ENCODE results near the gene SVEP1.

The SVEP1 gene

GRCh38 chr9:110521206-110521605 is 58.3 kb downstream of the SVEP1 start:
- no peak for DNase-seq (ENCODE audit: low spot score)

DNA sequence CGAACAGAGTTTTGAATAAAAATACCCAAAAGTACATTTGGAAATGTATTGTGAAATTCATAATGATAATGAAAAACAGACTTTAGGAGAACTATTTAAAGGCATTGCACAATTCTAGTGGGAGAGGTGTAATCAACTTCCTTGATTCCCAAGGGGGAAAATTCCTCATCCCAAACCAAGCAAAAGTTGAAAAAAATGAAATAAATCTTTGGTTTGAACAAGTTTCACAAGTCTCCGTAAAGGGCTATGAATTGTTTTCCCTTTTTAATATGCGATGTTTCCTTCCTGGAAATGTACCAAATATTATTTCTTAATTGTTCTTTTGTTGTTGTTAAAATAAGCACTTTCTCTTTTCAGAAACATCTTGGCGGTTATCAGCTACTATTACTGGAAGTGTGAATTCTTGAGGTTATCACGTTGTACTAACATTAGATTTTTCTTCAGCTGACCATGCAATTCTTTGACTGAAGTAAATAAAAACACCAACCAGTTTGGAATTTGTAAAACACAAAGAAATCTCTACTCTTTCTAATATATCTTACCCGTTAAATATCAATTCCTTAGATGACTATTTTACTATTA is 59.3 kb downstream of the SVEP1 start:
- DNase-seq (ENCODE audit: low spot score), result no peak

DNA sequence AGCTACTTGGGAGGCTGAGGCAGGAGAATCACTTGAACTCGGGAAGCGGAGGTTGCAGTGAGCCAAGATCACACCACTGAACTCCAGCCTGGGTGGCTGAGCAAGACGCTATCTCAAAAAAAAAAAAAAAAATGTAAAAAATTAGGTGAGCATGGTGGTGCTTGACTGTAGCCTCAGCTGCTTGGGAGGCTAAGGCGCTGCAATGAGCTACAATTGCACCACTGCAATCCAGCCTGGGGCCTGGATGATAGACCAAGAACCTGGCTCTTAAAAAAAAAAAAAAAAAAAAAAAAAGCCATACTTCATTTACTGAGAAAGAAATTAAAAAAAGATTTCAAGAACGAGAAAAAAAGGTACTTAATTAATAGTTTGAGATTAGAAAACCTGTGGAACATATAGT is 62.1 kb downstream of the SVEP1 start:
- no peak for DNase-seq (ENCODE audit: low spot score)

DNA sequence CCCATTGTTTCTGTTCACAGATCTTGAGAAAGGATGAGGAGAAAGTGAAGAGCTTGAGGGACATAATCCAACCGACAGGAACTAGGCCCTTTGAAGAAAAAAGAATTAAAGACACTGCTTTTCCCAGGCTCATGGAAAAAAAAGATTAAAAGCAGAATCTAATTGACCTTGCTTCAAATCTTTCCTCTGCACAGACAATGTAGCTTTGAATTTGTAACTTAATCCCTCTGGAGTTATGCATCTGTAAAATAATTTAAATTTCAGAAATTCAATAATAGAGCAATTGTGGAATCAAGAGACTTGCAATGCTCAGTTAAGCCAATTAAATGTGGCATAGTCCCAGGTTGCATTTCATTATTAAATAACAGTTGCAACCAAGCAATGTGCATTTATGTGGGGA is 64.6 kb downstream of the SVEP1 start:
- no peak for DNase-seq (ENCODE audit: low spot score)

GRCh38 chr9:110512817-110513216 is 66.7 kb downstream of the SVEP1 start:
- no peak for DNase-seq (ENCODE audit: low spot score)

GRCh38 chr9:110509792-110510191 is 69.7 kb downstream of the SVEP1 start:
- DNase-seq (ENCODE audit: low spot score), result no peak

DNA sequence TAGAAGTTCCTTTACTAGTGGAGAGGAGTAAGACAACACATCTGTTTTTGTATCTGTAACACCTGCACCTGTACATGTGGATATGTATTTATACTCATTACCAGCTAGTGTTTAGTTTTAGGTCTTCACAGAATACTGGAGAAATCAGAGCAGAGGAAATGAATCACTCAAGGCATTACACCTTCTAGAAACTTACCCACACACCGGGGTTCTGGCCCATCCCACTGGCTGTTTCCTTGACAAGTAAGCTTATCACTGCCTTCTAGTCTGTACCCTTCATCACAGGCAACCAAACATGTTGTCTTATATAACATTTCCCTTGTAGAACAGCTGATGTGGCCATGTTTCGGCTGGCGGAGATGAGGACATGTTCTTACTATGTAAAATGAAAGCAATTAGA is 76.7 kb downstream of the SVEP1 start:
- DNase-seq (ENCODE audit: low spot score), result no peak

GRCh38 chr9:110499608-110500007 is 79.9 kb downstream of the SVEP1 start:
- DNase-seq (ENCODE audit: low spot score), result no peak

DNA sequence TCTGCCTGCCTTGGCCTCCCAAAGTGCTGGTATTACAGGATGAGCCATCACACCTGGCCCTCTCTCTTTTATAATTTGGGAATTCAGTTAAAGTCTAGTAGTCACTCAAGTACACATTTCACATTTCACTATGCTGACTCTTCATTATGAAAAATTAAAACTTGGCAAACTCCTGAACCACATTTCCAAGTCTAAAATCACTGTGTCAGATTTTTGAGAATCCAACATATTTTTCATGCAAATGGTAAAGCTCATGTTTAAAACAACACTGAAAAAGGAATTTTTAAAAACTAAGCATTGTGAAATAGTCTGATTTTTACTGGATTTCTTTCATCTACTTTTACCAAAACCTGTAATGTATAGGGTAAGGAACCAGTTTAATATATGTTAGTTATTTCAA is 92.3 kb downstream of the SVEP1 start:
- DNase-seq (ENCODE audit: low spot score), result no peak

DNA sequence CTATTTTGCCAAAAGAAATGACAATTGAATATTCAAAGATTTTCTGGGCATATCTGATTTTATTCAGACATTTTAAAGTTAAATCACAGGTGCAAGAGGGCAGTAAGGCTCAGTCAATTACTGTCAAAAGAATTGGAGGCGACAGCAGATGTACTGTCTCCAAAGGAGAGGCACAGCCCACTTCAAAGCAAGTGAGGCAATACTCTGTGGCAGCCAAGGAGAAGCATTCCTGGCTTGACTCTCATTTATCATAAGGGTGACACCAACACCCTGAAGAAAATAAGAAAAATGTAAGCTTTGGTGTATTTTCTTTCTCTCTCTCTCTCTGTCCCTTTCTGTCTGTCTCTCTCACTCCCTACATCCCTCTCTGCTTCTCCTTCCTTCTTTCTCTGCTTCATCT is 93.3 kb downstream of the SVEP1 start:
- no peak for DNase-seq (ENCODE audit: low spot score)

GRCh38 chr9:110479481-110479880 is 100.1 kb downstream of the SVEP1 start:
- no peak for DNase-seq (ENCODE audit: low spot score)

GRCh38 chr9:110476251-110476650 is 103.3 kb downstream of the SVEP1 start:
- DNase-seq (ENCODE audit: low spot score), result no peak

GRCh38 chr9:110472111-110472510 is 107.4 kb downstream of the SVEP1 start:
- no peak for DNase-seq (ENCODE audit: low spot score)

- no peak for DNase-seq (ENCODE audit: low spot score)
Measured at GRCh38 chr9:110468950-110469349, 110.6 kb downstream of the SVEP1 start.

DNA sequence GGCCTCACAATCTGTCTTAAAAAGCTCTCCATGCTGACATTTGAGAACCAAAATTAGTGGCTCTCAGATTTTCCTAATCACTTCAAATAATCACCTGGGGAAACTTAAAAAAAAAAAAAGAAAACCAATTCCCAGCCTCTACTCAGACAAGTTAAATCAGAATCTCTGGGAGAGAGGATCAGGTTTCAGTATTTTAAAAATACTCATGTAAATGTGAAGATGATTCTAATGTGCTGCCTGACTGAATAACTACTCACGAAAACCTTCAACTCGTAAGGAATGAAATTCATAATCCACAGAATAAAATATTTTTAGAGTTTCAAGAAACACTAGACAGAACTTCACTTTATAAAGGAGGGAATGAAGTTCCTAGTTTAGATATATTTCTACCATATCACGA is 114.4 kb downstream of the SVEP1 start:
- no peak for DNase-seq (ENCODE audit: low spot score)

DNA sequence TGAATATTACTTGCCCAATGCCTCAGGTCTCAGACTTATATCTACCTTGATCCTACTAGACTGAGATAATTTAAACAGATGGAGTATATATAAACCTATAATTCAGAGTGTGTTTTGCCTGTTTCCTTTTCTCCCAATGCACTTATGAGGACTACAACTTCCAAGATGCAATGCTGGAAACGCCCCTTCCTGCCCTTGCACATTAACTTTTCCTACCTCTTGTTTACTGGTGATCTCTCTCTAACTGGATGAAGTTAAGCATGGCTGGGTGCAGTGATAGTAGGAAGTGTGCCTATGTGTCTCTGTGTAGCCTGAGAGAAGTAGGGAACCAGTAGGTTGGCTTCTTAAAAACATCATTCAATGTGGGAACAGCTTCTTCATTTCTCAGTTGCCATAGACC is 115.2 kb downstream of the SVEP1 start:
- no peak for DNase-seq (ENCODE audit: low spot score)

- DNase-seq (ENCODE audit: low spot score), result no peak
Measured at GRCh38 chr9:110463499-110463898, 116.0 kb downstream of the SVEP1 start.

DNA sequence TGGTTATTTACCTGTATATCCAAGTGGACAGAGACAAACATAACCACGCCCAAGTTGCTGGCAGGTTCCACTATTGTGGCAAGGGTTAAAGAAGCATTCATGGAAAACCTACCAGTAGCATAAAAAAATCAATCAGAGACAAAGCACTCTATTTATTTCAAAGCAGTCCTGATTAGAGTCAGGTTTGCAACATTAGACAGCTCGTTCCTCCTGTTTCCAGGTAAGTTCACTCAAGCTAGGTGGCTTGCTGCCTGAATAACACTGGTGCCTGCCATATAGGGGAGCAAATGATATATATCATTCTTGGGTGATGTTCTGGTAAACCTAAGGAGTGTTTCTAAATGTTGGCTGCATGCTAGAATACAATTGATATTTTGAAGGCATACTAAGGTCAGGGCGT is 122.3 kb downstream of the SVEP1 start:
- no peak for DNase-seq (ENCODE audit: low spot score)

GRCh38 chr9:110456681-110457080 is 122.9 kb downstream of the SVEP1 start:
- DNase-seq (ENCODE audit: low spot score), result no peak

- no peak for DNase-seq (ENCODE audit: low spot score)
Measured at GRCh38 chr9:110455860-110456259, 123.7 kb downstream of the SVEP1 start.

DNA sequence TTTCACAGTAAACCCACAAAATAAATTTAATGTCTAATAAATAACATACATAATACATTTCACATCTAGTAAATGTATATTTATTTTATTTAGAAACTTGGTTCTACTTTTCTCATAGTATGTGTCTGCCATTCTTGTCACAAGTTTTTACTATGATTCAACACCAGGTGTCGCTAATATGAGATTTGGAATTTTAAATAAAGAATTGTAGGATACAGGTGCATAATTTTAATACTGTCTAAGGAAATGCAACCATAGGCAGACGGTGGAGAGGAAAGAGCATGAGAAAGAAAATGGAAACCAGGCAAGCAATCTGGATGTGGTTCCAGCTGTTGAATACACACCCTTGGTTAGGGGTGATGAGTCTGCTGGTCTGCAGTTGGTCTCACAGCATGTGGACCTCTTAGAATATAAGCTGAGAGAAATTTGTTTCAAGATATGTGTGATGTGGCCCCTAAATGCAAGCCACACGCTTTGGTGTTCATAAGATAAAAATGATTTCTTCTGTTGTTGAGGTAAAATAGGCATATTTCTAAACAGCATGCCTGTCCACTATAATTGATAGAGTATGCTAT is 127.2 kb downstream of the SVEP1 start:
- no peak for DNase-seq (ENCODE audit: low spot score)

DNA sequence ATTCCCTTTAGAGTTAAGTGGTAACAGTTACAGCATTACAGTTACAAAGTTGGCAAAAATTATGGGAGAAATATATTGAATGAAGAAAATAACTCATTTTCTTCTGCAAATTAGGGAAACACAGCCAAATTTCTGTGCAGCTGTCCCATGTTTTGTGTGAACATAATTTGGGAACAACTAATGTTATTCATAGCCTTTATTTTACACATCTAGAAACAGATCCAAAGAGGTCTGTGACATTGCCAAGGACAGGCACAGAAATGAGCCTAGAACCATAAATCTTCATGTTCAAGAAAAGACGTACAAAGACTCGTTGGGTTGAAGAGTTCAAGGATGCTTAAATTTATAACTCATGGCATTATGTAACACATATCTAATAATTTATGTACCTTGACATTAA is 127.8 kb downstream of the SVEP1 start:
- DNase-seq (ENCODE audit: low spot score), result no peak

- no peak for DNase-seq (ENCODE audit: low spot score)
Measured at GRCh38 chr9:110447476-110447875, 132.1 kb downstream of the SVEP1 start.

DNA sequence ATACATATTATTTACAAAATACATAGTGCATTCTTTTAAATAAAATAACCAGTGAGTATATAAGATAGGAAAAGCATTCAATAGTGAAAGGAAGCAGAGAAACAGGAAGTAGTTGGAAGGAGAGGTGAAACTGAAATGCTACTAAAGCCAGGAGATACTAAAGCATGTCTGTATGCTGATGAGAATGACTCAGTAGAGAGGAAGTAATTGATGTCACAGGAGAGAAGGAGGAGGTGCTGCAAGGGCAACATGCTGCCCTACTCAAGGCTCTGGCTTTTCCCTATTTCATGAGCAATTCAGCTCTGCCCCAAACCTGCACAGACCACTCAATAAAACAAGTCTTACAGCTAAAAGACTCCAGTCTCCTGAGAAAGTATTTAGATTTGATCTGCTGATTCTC is 133.4 kb downstream of the SVEP1 start:
- DNase-seq (ENCODE audit: low spot score), result no peak

DNA sequence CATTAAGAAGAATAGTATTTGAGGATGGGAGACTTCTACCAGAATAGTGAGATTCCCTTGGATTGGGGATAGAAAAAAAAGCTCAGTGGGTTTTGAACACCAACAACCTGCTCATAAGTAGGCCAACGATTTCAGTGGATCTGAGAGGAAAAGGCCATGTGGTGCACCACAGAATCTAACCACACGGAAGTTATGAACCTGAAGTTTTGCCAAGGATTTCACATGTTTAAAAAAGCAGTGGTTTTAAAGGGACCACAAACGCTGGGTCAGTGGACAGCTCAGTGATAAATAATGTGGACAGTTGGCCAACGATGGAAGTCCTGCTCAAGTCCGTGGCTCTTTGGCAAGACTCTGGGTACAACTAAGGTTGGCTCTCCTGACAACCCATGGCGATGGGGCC is 134.6 kb downstream of the SVEP1 start:
- no peak for DNase-seq (ENCODE audit: low spot score)

Data from CD4-positive, alpha-beta T cell treated with Interleukin-15 for 4 hours (primary cell).